SIG-M5 treated with dmso at 0.1 percent for 504 hours (cell line): Measurements from ENCODE around the gene ORC5.

Experiments used
- DNase-seq: peaks from one replicate; lab custom pipeline; 2025; ENCODE audit not compliant: unreplicated experiment; lab: John Stamatoyannopoulos, UW

Gene ORC5

DNA sequence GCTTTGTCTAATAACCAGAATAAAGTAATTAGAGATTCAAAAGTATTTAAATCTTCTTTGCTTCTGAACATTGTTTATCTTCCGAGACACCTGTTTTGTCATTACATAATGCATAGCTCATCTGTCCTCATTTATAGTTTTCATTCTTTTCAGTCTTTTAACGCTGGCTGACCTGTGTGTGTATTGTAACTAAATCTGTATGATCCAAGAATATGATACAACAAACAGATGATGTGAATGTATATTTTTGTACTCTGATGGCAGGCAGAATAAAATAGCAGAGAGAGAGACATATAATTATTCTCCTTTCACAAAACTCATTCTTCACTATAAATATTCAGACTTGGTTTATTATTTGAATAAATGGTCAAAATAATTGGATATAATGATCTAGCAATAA, 80.6 kb downstream of the ORC5 start:
- no peak for DNase-seq

DNA sequence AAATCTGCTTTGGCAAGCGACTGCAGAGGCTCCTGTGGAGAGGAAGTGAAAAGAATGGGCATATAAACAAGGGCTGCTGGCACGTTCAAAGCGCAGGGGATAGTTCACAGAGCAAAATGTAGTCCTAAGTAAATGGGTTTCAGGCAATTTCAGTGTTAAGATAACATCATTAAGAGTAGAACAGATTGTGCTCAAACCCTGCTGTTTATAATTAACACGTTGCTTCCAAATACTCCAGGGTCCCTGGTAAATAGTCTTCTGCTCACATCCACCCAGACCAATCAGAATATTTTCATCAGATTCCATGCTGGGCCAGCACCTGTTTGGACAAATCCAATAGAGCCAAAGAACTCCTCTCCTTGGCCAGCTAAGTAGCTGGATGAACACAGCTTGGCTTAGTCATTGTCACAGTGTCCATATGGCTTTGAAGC, 81.4 kb downstream of the ORC5 start:
- no peak for DNase-seq

DNA sequence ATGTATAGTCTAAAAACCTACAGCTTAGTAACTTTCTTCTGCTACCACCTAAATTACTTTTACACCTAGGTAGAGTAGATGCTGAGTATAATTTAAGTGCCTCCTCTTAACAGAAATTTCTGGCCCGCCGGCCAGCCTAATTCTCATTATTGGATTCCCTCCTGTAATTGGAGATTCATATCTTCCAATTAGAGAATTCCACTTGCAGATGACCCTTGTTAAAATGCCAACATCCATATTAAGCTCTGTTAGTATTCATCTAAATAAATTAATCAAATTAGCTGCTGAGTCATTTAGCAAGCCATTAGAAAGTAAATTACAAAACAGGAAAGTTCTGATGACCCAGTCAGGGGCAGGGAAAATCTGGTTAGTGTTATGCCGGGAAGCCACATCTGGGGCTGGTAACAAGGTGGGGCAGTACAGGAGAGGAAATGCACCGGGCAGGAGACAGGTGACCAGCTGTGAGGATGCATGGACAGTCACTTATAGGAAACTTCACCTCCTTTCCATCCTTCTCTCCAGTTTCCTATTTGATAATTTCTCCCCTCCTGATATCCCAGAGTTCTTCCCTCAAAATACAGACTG, 82.8 kb downstream of the ORC5 start:
- DNase-seq, result no peak

DNA sequence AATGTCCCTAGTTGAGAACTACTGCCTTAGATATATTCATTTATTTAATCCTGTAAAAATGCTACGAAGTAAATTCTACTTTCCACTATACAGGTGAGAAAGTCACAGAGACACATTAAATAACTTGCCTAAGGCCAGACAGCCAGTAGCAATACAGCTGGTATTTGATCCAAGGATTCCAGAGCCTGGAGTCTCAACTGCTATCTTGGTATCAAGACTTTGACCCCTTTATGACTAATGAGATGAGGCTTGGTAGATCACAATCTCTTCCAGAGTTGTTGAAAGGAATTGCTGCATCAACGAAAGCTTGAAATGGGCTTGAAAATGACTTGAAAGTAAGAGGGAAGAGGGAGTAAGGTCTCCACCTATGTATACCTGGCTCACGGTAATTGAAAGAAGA, 83.3 kb downstream of the ORC5 start:
- DNase-seq, result no peak

DNA sequence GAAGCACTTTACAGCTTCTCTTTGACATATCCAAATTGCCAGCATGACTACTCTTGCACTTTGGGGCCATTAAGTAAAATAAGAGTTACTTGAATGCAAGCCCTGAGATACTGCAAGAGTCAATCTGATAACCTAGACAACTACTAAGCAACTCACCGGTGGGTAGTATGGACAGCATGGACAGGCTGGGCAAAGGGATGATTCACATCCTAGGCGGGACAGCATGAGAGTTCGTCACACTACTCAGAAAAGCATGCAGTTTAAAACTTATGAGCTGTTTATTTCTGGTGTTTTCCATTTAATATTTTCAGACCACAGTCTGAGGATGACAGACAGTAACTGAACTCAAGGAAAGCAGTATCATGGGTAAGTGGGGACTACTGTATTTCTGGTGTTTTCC, 84.0 kb downstream of the ORC5 start:
- DNase-seq, result no peak

DNA sequence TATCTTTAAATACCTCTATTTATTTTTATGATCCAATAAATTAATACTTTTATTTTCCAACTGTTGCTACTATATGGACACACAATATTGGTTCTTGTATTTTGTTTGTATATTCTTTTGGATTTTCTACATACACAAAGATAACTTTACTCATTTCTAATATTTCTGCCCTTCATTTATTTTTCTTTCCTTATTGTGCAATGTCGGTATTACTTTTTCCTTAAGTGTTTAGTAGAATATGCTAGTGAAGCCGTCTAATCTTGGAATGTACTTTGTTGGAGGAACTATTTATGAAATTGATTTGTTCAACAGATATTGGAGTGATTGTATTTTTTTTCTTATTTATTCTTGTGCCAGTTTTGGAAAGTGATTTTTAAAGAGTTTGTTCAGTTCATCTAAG, 94.0 kb downstream of the ORC5 start:
- DNase-seq, result no peak

DNA sequence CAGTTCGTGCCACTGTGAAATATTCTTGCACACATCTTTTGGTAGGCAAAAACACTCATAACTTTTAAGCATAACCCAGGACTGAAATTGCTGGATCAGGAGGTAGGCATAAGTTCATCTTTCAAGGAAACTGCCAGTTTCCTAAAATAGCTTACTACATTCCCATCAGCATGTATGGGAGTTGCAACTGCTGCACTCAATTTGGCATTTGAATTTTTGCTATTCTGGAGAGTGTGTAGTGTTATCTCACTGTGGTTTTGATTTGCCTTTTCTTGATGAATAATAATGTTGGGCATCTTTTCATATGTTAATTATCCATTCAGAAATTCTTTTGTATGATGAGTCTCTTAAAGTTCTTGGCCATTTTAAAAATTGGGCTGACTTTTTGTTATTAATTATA, 95.2 kb downstream of the ORC5 start:
- DNase-seq, result no peak

DNA sequence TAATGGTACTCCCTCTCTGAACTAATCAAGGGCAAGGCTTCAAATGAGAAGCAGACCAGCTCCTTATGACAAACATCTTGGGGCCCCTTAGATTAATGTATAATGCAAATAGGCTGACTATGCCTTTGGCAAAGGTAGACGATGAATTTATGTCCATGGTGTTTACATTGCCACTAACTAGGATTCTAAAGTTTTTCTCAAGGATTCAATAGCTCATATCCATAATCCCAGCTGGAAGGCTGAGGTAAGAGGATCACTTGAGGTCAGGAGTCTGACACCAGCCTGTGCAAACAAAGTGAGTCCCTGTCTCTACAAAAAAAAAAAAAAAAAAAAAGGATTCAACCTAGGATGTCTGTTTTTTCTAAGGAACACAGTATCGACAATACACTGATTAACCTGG, 96.5 kb downstream of the ORC5 start:
- DNase-seq, result no peak

DNA sequence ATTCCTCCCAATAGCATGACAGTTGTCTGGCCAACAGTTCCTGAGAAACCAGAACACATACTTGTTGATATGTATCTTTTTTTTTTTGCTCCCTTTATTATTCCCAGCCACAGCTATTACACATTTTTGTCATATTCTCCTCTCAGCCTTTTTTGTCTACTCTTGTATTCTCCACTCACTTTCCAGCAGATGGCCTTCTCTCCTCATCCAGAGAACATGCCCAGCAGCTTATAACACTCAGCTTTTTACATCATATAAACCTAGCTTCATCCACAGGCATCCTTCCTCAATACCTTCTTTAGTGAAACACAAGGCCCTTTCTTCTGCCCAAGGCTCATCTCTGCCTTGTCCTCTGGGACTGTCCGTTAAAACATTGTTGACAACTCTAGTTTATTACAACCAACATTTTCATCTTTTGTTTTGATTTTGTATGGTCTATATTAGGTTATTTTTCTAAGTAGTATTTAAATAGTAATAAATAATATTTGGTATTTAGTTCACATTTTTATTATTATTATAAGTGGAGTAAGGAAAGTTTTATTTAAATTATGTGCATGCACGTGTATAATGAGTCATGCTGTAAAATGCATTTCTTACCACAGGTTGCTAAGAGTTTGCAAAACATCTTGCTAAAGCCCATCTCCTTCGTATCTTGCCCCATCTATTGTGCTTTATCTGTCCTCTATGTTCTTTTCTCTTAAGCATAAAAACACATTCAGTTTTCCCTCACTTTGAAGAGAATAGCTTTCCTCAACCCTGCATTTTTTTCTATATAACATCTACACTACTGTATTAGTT, 101.5 kb downstream of the ORC5 start:
- DNase-seq, result peak; percentile 11

DNA sequence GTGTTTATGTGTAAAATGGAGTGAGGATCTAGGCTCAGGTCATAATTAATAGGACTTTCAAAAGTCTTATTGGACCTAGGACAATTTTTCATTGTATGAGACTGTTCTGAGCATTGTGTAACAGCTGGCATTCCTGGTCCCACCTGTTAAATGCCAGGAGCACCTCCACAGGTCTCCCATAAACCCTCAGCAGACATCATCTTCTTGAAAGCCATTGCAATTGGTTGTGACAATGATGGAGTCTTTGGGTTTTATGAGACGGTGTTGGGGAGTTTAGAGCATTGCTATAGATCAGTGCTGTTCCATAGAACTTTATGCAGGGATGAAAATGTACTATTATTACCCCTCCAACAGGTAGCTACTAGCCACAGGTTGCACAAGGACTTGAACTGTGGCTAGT, 108.9 kb downstream of the ORC5 start:
- no peak for DNase-seq

DNA sequence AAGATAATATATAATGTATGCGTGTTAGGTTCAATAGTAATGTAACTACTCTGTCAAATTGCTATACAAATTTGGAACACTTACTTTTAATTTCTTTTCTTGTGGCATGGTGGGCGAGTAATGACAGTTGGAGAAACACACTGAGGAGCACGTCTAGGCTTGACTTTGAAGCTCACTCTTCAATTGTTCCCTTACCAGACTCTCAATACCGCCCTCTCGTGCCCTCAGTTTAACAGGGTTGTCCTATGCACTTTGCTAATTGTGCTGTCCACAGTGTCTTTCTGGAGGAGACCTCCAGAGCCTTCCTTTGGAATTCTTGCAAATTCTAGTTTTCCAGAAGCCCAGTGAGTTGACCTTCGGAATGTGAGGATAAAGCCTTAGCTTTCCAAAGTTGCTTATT, 111.1 kb downstream of the ORC5 start:
- peak; percentile 13 for DNase-seq

DNA sequence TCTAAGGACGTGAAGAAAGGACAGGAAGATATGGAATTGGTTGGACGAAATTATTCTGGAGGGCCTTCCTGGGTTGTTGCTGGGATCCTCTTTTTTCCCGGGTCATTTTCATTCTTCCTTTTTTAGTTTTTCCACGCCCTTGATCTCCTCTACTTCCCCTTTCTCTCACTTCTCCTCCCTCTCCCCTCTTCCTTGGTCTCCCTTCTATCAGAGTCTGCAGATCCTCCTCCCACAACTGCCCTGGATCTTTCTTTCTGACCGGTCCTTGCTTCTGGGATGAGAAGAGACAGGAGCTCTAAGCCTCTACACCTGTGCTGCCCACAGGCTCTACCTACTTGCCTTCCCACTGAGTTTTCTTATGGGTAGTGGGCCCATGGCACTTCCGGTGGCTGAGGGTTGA, 114.7 kb downstream of the ORC5 start:
- DNase-seq, result no peak

DNA sequence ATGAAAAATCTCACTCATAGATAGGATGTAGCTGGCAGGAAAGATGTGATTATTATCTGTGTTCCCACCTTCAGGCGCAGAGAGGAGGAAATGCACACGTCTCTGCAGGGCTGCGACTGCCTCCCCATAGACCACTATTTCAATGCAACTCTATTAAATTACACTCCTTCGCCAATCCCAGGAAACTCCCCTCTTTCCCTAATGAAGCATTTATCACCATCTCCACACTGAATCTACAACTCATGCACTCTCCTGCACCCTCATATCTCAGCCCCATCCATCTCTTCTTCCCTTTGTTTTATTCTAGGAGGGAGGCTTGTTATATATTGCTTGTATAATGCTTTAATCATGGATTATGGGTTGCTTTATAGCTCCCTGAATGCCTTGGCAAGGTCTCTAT, 116.6 kb downstream of the ORC5 start:
- no peak for DNase-seq

DNA sequence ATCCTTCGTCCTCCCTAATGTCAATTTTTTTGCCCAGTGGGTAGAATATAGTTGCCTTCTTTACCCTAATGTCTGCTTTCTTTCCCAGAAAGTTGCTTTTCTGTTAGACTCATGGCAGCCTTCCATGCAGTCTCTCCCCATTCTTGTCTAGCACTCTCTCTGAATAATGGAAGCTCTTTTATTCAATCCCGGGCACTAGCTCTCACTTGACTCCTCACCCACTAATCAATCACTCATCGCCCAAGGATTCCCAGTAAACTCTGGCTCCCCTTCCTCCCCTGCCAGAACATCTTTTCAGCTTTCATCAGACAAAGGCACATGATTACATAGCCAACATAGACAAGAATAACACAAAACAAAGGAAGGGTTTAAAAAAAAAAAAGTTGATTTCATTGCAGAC, 118.2 kb downstream of the ORC5 start:
- DNase-seq, result no peak

DNA sequence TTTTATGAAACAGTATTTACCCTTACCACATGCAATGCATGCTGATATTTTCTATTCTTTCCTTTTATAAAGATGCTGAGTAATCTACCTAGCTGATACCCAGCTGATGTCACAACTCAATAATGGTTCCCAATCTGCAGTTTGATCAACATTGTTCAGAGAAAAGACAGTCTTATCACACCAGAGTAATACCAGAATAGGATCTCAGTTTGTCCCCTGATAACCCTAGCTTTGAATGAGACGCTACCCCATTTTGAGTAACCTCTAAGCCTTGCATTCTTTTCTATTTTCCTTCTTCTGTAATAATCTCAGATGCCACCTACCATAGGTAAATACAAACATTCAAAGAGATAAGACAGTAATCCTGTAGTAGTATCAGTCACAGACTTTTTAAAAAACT, 118.8 kb downstream of the ORC5 start:
- DNase-seq, result no peak
